Hematopoietic multipotent progenitor cell treated with erythropoietin and hydrocortisone succinate and interleukin-3 and kit ligand, for 4 days (in vitro differentiated cells): ENCODE data around the gene CTSH.
"Not testable (repeated sequence)": the region's sequence is repeated elsewhere in the genome, so short reads cannot be mapped to it uniquely, and the experiment has no call there.

ENCODE experiments used
- DNase-seq: peaks from one replicate; pipeline ENCODE4 v3.0.0-alpha.2; 2015

Gene CTSH

GRCh38 chr15:78921940-78922339 is 22.9 kb downstream of the CTSH start:
- DNase-seq: no peak

- no peak for DNase-seq
Measured at GRCh38 chr15:78921517-78921916, 23.3 kb downstream of the CTSH start.

DNA sequence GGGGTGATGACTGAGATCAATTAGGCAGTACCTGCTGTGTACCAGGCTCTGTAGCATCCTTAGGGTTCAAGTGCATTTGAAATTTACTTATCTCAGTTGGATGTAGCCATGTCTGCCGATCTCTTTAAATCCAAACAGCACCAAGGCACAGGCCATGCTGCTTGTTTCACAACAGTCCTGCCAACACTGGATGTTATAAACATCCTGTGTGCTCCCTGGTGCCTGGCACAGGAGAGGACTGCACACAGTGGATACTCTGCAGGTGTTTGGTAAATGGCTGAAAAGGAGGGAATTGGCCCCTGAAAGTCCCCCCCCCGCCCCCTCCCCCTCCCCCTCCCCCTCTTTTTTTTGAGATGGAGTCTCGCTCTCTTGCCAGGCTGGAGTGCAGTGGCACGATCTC is 27.0 kb downstream of the CTSH start:
- DNase-seq: no peak

DNA sequence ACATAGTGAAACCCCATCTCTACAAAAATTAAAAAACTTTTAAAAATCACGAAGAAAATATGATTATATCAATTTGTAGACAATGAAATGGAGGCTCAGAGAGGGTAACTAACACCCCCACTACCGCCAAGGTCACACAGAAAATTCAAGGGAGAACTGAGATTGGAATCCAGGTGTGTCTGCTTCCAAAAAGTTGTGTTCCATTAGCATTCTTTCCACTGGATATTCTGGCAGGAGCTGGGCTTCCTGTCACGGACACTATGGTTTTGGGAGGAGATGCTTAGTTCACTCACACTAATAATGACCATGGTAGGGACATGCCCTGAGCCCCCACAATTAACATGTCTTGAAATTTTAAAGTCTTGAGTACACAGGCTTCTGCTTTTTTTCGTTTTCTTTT is 28.8 kb downstream of the CTSH start:
- no peak for DNase-seq

DNA sequence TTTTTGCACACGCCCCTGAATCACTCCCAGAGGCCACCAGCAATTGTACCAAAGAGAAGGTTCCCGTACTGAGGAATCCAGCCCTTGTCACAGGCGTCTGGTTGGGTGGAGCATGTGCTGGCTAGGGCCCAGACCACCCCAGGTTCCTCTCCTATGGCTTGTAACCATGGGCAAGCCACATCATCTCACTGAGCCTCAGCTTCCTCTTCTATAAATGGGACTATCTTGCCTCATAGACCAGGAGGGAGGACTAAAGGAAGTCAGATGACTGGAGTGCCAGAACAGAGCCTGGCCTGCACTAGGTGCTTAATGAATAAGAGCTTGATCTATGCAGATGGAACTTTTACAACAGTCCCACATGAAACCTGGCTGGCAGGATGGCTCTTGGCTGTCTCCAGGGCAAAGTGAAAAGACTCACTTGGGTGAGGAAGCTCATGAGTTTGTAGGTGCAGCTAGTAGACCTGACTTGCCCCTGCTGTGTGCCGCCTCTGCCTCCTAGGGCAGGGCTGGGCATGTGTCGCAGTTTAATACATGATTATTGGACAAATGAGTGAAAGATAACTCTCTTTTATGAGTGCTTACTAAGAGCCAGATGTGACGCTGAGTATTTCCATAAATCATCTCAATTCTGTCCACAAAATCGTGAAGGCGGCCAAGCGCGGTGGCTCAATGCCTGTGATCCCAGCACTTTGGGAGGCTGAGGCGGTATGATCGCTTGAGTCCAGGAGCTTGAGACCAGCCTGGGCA is 29.3 kb downstream of the CTSH start:
- peak; percentile 84 for DNase-seq

- peak; percentile 31 for DNase-seq
Measured at GRCh38 chr15:78914027-78914764, 30.6 kb downstream of the CTSH start.

DNA sequence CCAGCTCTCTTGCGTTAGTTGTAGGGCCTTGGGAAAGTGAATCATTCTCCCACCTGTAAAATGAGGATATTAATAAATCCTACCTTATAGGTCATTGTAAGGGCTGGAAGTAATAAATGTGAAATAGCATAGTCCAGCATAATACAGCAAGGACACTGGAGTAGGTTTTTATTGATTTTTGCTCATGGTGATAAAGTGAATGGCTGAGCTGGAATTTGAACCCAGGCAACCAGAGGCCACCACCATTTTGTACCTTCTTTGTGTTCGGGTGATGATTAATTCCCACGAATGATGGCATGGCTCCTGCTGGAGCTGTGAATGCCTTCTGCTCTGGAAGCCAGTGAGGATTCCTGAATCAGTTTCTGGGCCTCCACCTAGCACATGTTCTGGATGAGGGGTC is 31.8 kb downstream of the CTSH start:
- no peak for DNase-seq

DNA sequence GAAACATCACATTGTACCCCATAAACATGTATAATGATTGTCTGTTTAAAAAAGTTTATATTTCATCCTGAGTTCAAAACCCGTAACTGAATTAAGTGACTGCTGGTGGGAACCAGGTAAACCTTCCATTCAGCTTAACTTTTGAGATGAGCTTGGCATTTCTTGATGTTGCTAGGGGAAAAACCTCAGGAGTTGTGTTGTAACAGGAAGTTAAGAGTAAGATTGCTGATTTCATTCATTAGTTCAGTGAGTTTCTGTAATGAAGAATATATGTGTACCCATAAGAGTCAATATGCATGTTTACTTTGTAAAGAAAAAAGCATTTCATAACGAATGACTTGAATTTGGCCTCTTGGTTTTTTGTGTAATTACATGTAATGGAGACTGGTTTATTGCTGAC is 32.5 kb downstream of the CTSH start:
- DNase-seq: no peak

- no peak for DNase-seq
Measured at GRCh38 chr15:78910271-78910670, 34.6 kb downstream of the CTSH start.

- peak; percentile 63 for DNase-seq
Measured at GRCh38 chr15:78909791-78910228, 35.0 kb downstream of the CTSH start.

- DNase-seq: peak; percentile 18
Measured at GRCh38 chr15:78909160-78909695, 35.6 kb downstream of the CTSH start.

DNA sequence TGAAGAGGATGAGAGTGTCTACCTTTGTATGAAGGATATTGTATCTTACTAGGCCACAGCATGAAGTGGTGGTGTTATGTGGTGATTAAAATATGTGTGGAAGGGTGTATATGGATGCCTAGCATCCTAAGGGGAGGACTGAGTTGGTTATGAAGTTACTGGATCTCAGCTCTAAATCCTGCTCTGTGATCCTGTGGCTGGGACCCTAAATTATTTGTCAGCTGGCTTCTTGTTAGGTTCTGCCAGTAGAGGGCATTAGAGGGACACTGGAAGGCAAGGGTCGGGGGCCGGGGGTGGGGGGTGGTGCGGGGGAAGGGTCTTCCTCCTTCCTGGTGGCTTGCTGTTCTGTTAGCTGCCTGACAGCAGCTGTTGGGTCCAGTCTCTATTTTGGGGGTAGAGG is 37.3 kb downstream of the CTSH start:
- DNase-seq: peak; percentile 32

GRCh38 chr15:78906316-78906620 is 38.6 kb downstream of the CTSH start:
- DNase-seq: peak; percentile 31

GRCh38 chr15:78904599-78905358 is 40.1 kb downstream of the CTSH start:
- no peak for DNase-seq

DNA sequence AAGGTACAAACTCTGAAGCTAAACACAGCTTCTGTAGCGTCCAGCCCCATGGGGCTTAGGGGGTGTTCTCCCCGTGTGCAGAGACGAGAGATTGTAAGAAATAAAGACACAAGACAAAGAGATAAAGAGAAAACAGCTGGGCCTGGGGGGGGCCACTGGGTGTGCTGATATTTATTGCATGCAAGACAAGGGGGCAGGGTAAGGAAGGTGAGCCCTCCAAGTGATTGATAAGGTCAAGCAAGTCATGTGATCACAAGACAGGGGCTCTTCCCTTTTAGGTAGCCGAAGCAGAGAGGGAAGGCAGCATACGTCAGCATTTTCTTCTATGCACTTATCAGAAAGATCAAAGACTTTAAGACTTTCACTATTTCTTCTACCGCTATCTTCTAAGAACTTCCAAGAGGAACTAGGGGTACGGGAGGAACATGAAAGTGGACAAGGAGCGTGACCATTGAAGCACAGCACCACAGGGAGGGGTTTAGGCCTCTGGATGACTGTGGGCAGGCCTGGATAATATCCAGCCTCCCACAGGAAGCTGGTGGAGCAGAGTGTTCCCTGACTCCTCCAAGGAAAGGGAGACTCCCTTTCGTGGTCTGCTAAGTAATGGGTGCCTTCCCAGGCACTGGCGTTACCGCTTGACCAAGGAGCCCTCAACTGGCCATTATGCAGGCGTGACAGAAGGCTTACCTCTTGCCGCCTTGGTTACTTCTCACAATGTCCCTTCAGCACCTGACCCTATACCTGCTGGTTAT is 42.4 kb downstream of the CTSH start:
- peak; percentile 21 for DNase-seq

DNA sequence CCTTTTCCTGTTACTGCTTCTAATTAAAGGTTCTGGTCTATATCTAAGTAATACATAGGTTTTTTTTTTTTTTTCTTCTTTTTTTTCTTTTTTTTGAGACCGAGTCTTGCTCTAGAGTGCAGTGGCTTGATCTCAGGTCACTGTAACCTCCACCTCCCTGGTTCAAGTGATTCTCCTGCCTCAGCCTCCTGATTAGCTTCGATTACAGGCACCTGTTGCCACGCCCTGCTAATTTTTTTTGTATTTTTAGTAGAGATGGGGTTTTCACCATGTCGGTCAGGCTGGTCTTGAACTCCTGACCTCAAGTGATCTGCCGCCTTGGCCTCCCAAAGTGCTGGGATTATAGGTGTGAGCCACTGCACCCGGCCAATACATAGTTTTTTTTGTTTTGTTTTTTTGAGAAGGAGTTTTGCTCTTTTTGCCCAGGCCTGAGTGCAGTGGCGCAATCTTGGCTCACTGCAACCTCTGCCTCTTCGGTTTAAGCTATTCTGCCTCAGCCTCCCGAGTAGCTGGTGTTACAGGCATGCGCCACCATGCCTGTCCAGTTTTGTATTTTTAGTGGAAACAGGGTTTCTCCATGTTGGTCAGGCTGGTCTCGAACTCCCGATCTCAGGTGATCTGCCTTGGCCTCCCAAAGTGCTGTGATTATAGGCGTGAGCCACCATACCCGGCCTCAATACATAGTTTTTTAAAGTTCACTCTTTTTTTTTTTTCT is 43.9 kb downstream of the CTSH start:
- DNase-seq: not testable (repeated sequence)

GRCh38 chr15:78898540-78898939 is 46.3 kb downstream of the CTSH start:
- no peak for DNase-seq

- DNase-seq: no peak
Measured at GRCh38 chr15:78895471-78895870, 49.4 kb downstream of the CTSH start.

GRCh38 chr15:78893538-78893937 is 51.3 kb downstream of the CTSH start:
- DNase-seq: no peak

- DNase-seq: no peak
Measured at GRCh38 chr15:78889000-78889399, 55.8 kb downstream of the CTSH start.

DNA sequence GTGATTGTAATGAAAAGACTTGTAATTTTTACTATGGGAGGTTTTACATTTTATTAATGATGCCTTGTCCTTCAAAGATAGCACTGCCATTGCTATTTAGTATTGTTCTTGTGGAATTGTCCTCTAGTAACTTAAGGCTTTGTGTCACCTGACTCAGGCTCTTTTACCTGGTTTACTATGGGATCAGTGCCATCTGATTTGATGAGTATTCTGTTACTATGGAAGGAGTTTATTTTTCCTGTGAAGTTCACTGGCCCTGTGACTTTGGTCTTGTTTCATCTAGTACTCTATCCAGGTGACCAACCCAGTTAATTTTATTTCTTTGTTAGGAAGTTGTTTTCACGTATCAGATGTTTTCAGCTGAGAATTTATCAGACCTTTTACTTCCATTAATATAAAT is 63.2 kb downstream of the CTSH start:
- DNase-seq: no peak

DNA sequence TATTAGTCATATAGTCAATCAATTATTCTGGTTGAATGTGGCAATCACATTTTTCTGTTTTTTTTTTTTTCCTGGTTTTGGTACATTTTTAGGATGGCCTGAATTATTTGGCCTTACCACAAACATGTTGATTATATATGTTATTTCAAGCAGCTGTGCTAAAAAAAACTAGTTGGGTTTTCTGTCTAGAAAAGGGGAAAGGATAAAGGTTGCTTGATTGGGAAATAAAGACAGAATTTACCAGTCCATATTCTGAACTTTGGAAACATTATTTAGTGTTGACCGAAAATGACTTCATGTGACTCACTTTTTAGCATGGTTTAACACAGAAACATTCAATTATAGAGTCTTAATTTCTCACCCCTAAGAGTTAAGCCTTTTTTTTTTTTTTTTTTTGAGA is 64.0 kb downstream of the CTSH start:
- DNase-seq: no peak
